ENCODE results near the gene D2HGDH. TPM values are rescaled to one million over a fixed set of nuclear protein-coding genes. Genes with fewer than 3 reads are reported as not detected.

Gene D2HGDH
- total RNA-seq, 1 experiment from 2014 or later, result 46.3 TPM

GRCh38 chr2:241751776-241752175 is 17.3 kb downstream of the D2HGDH start:
- CTCF ChIA-PET, result no interaction called here
- no peaks in the 10 kb centered on the region; a peak in 2 of 4 replicates for H3K36me3 ChIP-seq (ENCODE audit: control insufficient read depth in 1 of 2, insufficient read depth in 2 of 2, low read length in 2 of 2)

GRCh38 chr2:241752253-241752652 is 17.8 kb downstream of the D2HGDH start:
- Histone ChIP-seq H3K9me3 (ENCODE audit: control insufficient read depth in 1 of 2, insufficient read depth in 1 of 2, low read depth in 1 of 2, low read length in 2 of 2) (no peaks in the 10 kb centered on the region), H3K79me2 (ENCODE audit: insufficient read depth, low read length) (no peaks in the 10 kb centered on the region), H3K4me1 (ENCODE audit: control insufficient read depth in 1 of 2, insufficient read depth in 2 of 2, low read length in 2 of 2) (no peaks in the 10 kb centered on the region), H3K4me3 (replicated peaks in 1 of 2; ENCODE audit: low read depth in 1 of 2, low read length in 2 of 2) (no peak overlapping the region), H3K27ac (ENCODE audit: low read depth, low read length) (no peak overlapping the region), H4K20me1 (ENCODE audit: insufficient read depth) (no peaks in the 10 kb centered on the region), H3K9me2 (ENCODE audit: insufficient read depth) (no peaks in the 10 kb centered on the region), H3K4me2 (ENCODE audit: low read length) (no peak overlapping the region), H3K27me3 (ENCODE audit: insufficient read depth, low read length) (no peaks in the 10 kb centered on the region), H2AFZ (ENCODE audit: low read depth, low read length, poor library complexity, severe bottlenecking) (no peak overlapping the region), H3K36me3 (ENCODE audit: control insufficient read depth in 1 of 2, insufficient read depth in 2 of 2, low read length in 2 of 2) (no peaks in the 10 kb centered on the region; a peak in 2 of 4 replicates), H3K9ac (ENCODE audit: low read length) (no peak overlapping the region)
- DNase-seq (ENCODE audit: low read depth, low spot score) (no peak), ATAC-seq (no peak)
- ChIA-PET CTCF (no interaction called here), RAD21 (ENCODE audit: low non-redundant PET in 1 of 2, low total read pairs in 2 of 2, uncharacterized antibody in 2 of 2, unreplicated experiment in 2 of 2) (no interaction called here), POLR2A (no interaction called here)
- no TSS peak for BruUV-seq (replicated peaks)
- no peak for TF ChIP-seq REST (IDR thresholded peaks at IDR 0.05; ENCODE audit: low read depth)
- TF ChIP-seq RAD21 (IDR thresholded peaks at IDR 0.05; ENCODE audit: low read depth), result no peak
- no peak for TF ChIP-seq EZH2 (IDR thresholded peaks at IDR 0.05)
- TF ChIP-seq CTCF (IDR thresholded peaks at IDR 0.05 in 2 of 3, conservative IDR thresholded peaks at IDR 0.05 in 1 of 3; ENCODE audit: borderline replicate concordance in 1 of 3, insufficient read depth in 1 of 3, low read depth in 2 of 3, low read length in 2 of 3), result no peak
- TF ChIP-seq TCF7L2 (IDR thresholded peaks at IDR 0.05; ENCODE audit: borderline replicate concordance, extremely low read depth, insufficient read depth, insufficient read length), result no peak
- TF ChIP-seq FOSL1 (IDR thresholded peaks at IDR 0.05; ENCODE audit: low read depth), result no peak
- TF ChIP-seq ZNF274 (IDR thresholded peaks at IDR 0.05; ENCODE audit: low read depth, low read length), result no peak
- intact Hi-C loops (cut with micrococcal nuclease), result no loop called here

More at GRCh38 chr2:241751776-241752175, 17.3 kb downstream of the D2HGDH start:
- no peak overlapping the region for H3K4me3 ChIP-seq (replicated peaks in 1 of 2; ENCODE audit: low read depth in 1 of 2, low read length in 2 of 2)
- TF ChIP-seq SIN3A (IDR thresholded peaks at IDR 0.05; ENCODE audit: low read depth) (no peak), SP1 (IDR thresholded peaks at IDR 0.05; ENCODE audit: low read depth) (no peak), ELF1 (IDR thresholded peaks at IDR 0.05; ENCODE audit: borderline replicate concordance, low read depth) (no peak), ATF3 (IDR thresholded peaks at IDR 0.05) (no peak), YY1 (IDR thresholded peaks at IDR 0.05; ENCODE audit: extremely low read depth, insufficient replicate concordance, low read depth, low read length) (no peak), POLR2AphosphoS5 (IDR thresholded peaks at IDR 0.05; ENCODE audit: low read depth, low read length) (no peak), FOSL1 (IDR thresholded peaks at IDR 0.05; ENCODE audit: low read depth) (no peak), CEBPB (IDR thresholded peaks at IDR 0.05; ENCODE audit: low read depth) (no peak), EGR1 (IDR thresholded peaks at IDR 0.05; ENCODE audit: low read depth) (no peak)
- ATAC-seq (no peak), DNase-seq (ENCODE audit: low read depth, low spot score) (no peak)
- no TSS peak for BruUV-seq (replicated peaks)
- no peaks in the 10 kb centered on the region for H3K4me1 ChIP-seq (ENCODE audit: control insufficient read depth in 1 of 2, insufficient read depth in 2 of 2, low read length in 2 of 2)
- RAD21 ChIA-PET (ENCODE audit: low non-redundant PET in 1 of 2, low total read pairs in 2 of 2, uncharacterized antibody in 2 of 2, unreplicated experiment in 2 of 2), result no interaction called here
- intact Hi-C loops (cut with micrococcal nuclease), result no loop called here
- H2AFZ ChIP-seq (ENCODE audit: low read depth, low read length, poor library complexity, severe bottlenecking), result no peak overlapping the region
- H3K4me2 ChIP-seq (ENCODE audit: low read length), result no peak overlapping the region
- H3K9me3 ChIP-seq (ENCODE audit: control insufficient read depth in 1 of 2, insufficient read depth in 1 of 2, low read depth in 1 of 2, low read length in 2 of 2), result no peaks in the 10 kb centered on the region
- no peak overlapping the region for H3K27ac ChIP-seq (ENCODE audit: low read depth, low read length)
- H3K9me2 ChIP-seq (ENCODE audit: insufficient read depth), result no peaks in the 10 kb centered on the region
- H3K79me2 ChIP-seq (ENCODE audit: insufficient read depth, low read length), result no peaks in the 10 kb centered on the region
- no peaks in the 10 kb centered on the region for H4K20me1 ChIP-seq (ENCODE audit: insufficient read depth)
- H3K9ac ChIP-seq (ENCODE audit: low read length), result no peak overlapping the region
- no peaks in the 10 kb centered on the region for H3K27me3 ChIP-seq (ENCODE audit: insufficient read depth, low read length)
- POLR2A ChIA-PET, result no interaction called here
